ENCODE data around the gene DAB2IP.

DNA sequence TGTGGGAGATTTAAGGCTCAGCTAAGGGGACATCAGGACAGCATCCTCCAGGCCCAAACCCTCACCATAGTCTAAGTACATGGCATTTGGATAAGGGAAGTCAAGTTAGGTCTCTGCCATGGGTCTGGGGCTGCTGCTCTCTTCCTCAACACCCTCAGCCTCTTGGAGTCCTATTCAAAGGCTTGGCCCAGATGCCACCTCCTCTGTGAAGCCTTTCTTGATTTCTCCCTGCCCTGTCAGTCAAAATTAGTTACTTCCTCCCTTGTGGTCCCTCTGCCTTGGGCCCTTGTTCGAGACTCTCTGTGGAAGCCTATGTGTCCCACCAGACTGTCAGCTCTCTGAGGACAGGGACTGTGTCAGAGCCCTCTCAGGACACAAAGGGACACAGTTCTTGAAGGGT lies 17.7 kb upstream of the DAB2IP start:
- no peak for TF ChIP-seq POLR2A (IDR thresholded peaks at IDR 0.05)
- TF ChIP-seq, protein P1, sequence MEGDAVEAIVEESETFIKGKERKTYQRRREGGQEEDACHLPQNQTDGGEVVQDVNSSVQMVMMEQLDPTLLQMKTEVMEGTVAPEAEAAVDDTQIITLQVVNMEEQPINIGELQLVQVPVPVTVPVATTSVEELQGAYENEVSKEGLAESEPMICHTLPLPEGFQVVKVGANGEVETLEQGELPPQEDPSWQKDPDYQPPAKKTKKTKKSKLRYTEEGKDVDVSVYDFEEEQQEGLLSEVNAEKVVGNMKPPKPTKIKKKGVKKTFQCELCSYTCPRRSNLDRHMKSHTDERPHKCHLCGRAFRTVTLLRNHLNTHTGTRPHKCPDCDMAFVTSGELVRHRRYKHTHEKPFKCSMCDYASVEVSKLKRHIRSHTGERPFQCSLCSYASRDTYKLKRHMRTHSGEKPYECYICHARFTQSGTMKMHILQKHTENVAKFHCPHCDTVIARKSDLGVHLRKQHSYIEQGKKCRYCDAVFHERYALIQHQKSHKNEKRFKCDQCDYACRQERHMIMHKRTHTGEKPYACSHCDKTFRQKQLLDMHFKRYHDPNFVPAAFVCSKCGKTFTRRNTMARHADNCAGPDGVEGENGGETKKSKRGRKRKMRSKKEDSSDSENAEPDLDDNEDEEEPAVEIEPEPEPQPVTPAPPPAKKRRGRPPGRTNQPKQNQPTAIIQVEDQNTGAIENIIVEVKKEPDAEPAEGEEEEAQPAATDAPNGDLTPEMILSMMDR (IDR thresholded peaks at IDR 0.05): no peak
- no peak for TF ChIP-seq EP300 (IDR thresholded peaks at IDR 0.05)

Measured in tibial nerve (tissue), 4 donors.